HepG2 (cell line): ENCODE data around the gene MUC22. TPM values are rescaled to one million over a fixed set of nuclear protein-coding genes. Genes with fewer than 3 reads are reported as not detected.

Experiments used
- BHLHE40 ChIP-seq: IDR thresholded peaks from 2 replicates; pipeline ENCODE4 v1.6.1; 2011; ENCODE audit warnings: low read length, improper control_type of control experiment
- ELF4 ChIP-seq: sonication (generic); formaldehyde crosslinking; IDR thresholded peaks from 2 replicates; pipeline ENCODE4 v1.5.0; 2020; ENCODE audit warnings: missing genetic modification reagents, mild to moderate bottlenecking, moderate library complexity, borderline replicate concordance
- ELK4 ChIP-seq: sonication (generic); formaldehyde crosslinking; IDR thresholded peaks from 2 replicates; pipeline ENCODE4 v1.9.0; 2021; ENCODE audit warnings: missing genetic modification reagents, borderline replicate concordance
- ETV5 ChIP-seq: IDR thresholded peaks from 2 replicates; pipeline ENCODE4 v1.6.1; 2018; ENCODE audit warnings: missing biosample characterization, missing genetic modification reagents, inconsistent platforms, borderline replicate concordance
- ISX ChIP-seq: sonication (generic); formaldehyde crosslinking; conservative IDR thresholded peaks from 2 replicates; pipeline ENCODE4 v1.5.0; 2020; ENCODE audit warnings: missing genetic modification reagents
- NR1H2 ChIP-seq: sonication (generic); formaldehyde crosslinking; IDR thresholded peaks from 2 replicates; pipeline ENCODE4 v1.8.1; 2022; ENCODE audit warnings: low read depth, missing genetic modification reagents, borderline replicate concordance
- PAXIP1 ChIP-seq: sonication (generic); formaldehyde crosslinking; conservative IDR thresholded peaks from 2 replicates; pipeline ENCODE4 v1.4.0; 2020; ENCODE audit warnings: mild to moderate bottlenecking, missing genetic modification reagents, moderate library complexity
- RCOR2 ChIP-seq: IDR thresholded peaks from 2 replicates; pipeline ENCODE4 v1.6.1; 2016; ENCODE audit warnings: missing biosample characterization, missing genetic modification reagents
- SNAPC2 ChIP-seq: sonication (generic); formaldehyde crosslinking; IDR thresholded peaks from 2 replicates; pipeline ENCODE4 v1.8.1; 2022; ENCODE audit warnings: mild to moderate bottlenecking, missing genetic modification reagents
- SOX6 ChIP-seq, 2 experiments: fragments of 450-650 bp in 1 of 2; sonication (generic) in 1 of 2; formaldehyde crosslinking in 1 of 2; IDR thresholded peaks; 2 replicates each; pipeline versions ENCODE4 v1.4.0 to v1.6.1; 2017 to 2020; ENCODE audit warnings: antibody characterized with exemption in 1 of 2, mild to moderate bottlenecking in 1 of 2, missing genetic modification reagents in 1 of 2
- TEAD3 ChIP-seq: optimal IDR thresholded peaks from 2 replicates; pipeline ENCODE3; 2016; ENCODE audit warnings: borderline replicate concordance
- ZBTB44 ChIP-seq: sonication (generic); formaldehyde crosslinking; IDR thresholded peaks from 2 replicates; pipeline ENCODE4 v1.4.0; 2020; ENCODE audit warnings: missing genetic modification reagents
- ZNF318 ChIP-seq: sonication (generic); formaldehyde crosslinking; IDR thresholded peaks from 2 replicates; pipeline ENCODE4 v1.4.0; 2020; ENCODE audit warnings: mild to moderate bottlenecking, missing genetic modification reagents
- ZNF75D ChIP-seq: sonication (generic); formaldehyde crosslinking; IDR thresholded peaks from 2 replicates; pipeline ENCODE4 v1.8.1; 2023; ENCODE audit warnings: missing genetic modification reagents, mild to moderate bottlenecking, borderline replicate concordance
- polyA plus RNA-seq, 8 experiments: library from polyadenylated mRNA; depleted of rRNA in 3 of 8; stranded (reverse) in 7 of 8; unstranded in 1 of 8; fragments of >200 nt; fragmentation: Illumina TruSeq in 4 of 8; extraction: Trizol in 4 of 8; gene quantifications; 2 replicates each; pipeline versions ENCODE4 v1.2.1 to v1.2.3, GENCODE V29; 2011 to 2016; ENCODE audit warnings: low read depth in 4 of 8, missing spikeins in 1 of 8, mixed read lengths in 1 of 8; ENCODE audit not compliant: insufficient read depth in 1 of 8
- total RNA-seq, 5 experiments: library from RNA; depleted of rRNA; stranded (reverse); fragments of >200 nt; fragmentation: Illumina TruSeq; extraction: Trizol; gene quantifications; 2 replicates each; pipeline ENCODE4 v1.2.3, GENCODE V29; 2016; ENCODE audit warnings: low read depth in 1 of 5

MUC22 gene
- total and polyA plus RNA-seq, 2 of the 13 experiments (the other 11 are each of a cell fraction or from before 2014, with no cell fraction given): not detected

GRCh38 chr6:31011153-31011552 lies 879 bp downstream of the MUC22 start (continued):
- TF ChIP-seq SOX6 (IDR thresholded peaks at IDR 0.05): no peak
- peak; percentile 27; the same call in 1 of the 2 replicates for TF ChIP-seq SOX6 (CRISPR knock-in tag; IDR thresholded peaks at IDR 0.05)
- TF ChIP-seq BHLHE40: peak; percentile 35; the same call in 1 of the 2 replicates
- TF ChIP-seq ETV5 (CRISPR knock-in tag): no peak
- no peak for TF ChIP-seq ZNF318 (CRISPR knock-in tag)
- TF ChIP-seq NR1H2 (CRISPR knock-in tag): no peak
- no peak for TF ChIP-seq ELK4 (CRISPR knock-in tag)
- TF ChIP-seq TEAD3: no peak
- TF ChIP-seq ELF4 (CRISPR knock-in tag): no peak
- TF ChIP-seq ISX (CRISPR knock-in tag): no peak
- TF ChIP-seq ZBTB44: no peak
- peak; percentile 51 for TF ChIP-seq PAXIP1 (CRISPR knock-in tag)
- TF ChIP-seq RCOR2 (CRISPR knock-in tag): no peak
- TF ChIP-seq SNAPC2 (CRISPR knock-in tag): no peak
- TF ChIP-seq ZNF75D (CRISPR knock-in tag): no peak
